CD8-positive, alpha-beta memory T cell (primary cell): ENCODE results near the gene NHS. TPM values are rescaled to one million over a fixed set of nuclear protein-coding genes. Genes with fewer than 3 reads are reported as not detected.

Experiments used
- CTCF ChIA-PET: fragments of 350-600 bp; sonication (Branson Sonifier 250); formaldehyde crosslinking; loops from one replicate; lab custom pipeline; 2021; ENCODE audit warnings: antibody characterized with exemption; lab: Charles Lee
- POLR2A ChIA-PET: fragments of 350-600 bp; sonication (Branson Sonifier 250); formaldehyde crosslinking; loops from one replicate; lab custom pipeline; 2021; ENCODE audit warnings: antibody characterized with exemption; lab: Charles Lee
- DNase-seq, 5 donors: peaks; one replicate each; pipeline versions ENCODE4 v3.0.0 to v3.0.0-alpha.2; 2020 to 2022; ENCODE audit warnings: mixed read lengths in 1 of 5
- H3K27ac ChIP-seq: one replicate; pipeline ENCODE4 v1.7.0; 2013; ENCODE audit warnings: low read depth, mild to moderate bottlenecking, low read length, moderate library complexity
- H3K27me3 ChIP-seq: 2 replicates; pipeline ENCODE4 v1.7.0; 2013; ENCODE audit warnings: low read length, mild to moderate bottlenecking; ENCODE audit not compliant: insufficient read depth, poor library complexity, severe bottlenecking
- H3K36me3 ChIP-seq: 2 replicates; pipeline ENCODE4 v1.7.0; 2013; ENCODE audit warnings: mild to moderate bottlenecking, low read length, moderate library complexity; ENCODE audit not compliant: insufficient read depth
- H3K4me1 ChIP-seq: 2 replicates; pipeline ENCODE4 v1.7.0; 2013; ENCODE audit warnings: mild to moderate bottlenecking, low read length, moderate library complexity; ENCODE audit not compliant: insufficient read depth
- H3K4me3 ChIP-seq: 2 replicates; pipeline ENCODE4 v1.7.0; 2013; ENCODE audit warnings: mild to moderate bottlenecking, low read length
- H3K9me3 ChIP-seq: 2 replicates; pipeline ENCODE4 v1.7.0; 2013; ENCODE audit warnings: mild to moderate bottlenecking, low read length
- H3K27ac Mint-ChIP-seq, 8 donors: one replicate each; pipeline ENCODE4 v1.8.0; 2020 to 2021; ENCODE audit warnings: mixed read lengths in 8 of 8, mild to moderate bottlenecking in 6 of 8, inconsistent platforms in 3 of 8, moderate library complexity in 3 of 8
- H3K27me3 Mint-ChIP-seq, 2 donors: one replicate each; pipeline ENCODE4 v1.8.0; 2020 to 2021; ENCODE audit warnings: mixed read lengths in 2 of 2, mild to moderate bottlenecking in 1 of 2, moderate library complexity in 1 of 2
- H3K36me3 Mint-ChIP-seq, 3 donors: one replicate each; pipeline ENCODE4 v1.8.0; 2020 to 2021; ENCODE audit warnings: mixed read lengths in 3 of 3, inconsistent platforms in 1 of 3, mild to moderate bottlenecking in 1 of 3
- H3K4me1 Mint-ChIP-seq, 3 donors: one replicate each; pipeline ENCODE4 v1.8.0; 2020 to 2021; ENCODE audit warnings: mixed read lengths in 3 of 3, inconsistent platforms in 1 of 3, mild to moderate bottlenecking in 1 of 3
- H3K4me3 Mint-ChIP-seq, 7 donors: one replicate each; pipeline ENCODE4 v1.8.0; 2020 to 2021; ENCODE audit warnings: mixed read lengths in 7 of 7, mild to moderate bottlenecking in 6 of 7, moderate library complexity in 4 of 7, inconsistent platforms in 2 of 7
- H3K9me3 Mint-ChIP-seq, 5 donors: one replicate each; pipeline ENCODE4 v1.8.0; 2020 to 2022; ENCODE audit warnings: mixed read lengths in 5 of 5, mild to moderate bottlenecking in 3 of 5, moderate library complexity in 2 of 5, inconsistent platforms in 1 of 5
- polyA plus RNA-seq: library from polyadenylated mRNA; unstranded; fragments of 300-500 nt; fragmentation: Illumina TruSeq; gene quantifications from one replicate; pipeline ENCODE4 v1.2.3, GENCODE V29; 2021
- total RNA-seq, 2 experiments: library from RNA; stranded (reverse); gene quantifications; one replicate each; pipeline ENCODE4 v1.2.3, GENCODE V29; 2021

Gene NHS
- total and polyA plus RNA-seq, 3 experiments from 2014 or later = 9.6 to 11.3 TPM; not detected in 1

- H3K4me3 Mint-ChIP-seq = no peak overlapping the region
- no peaks in the 10 kb centered on the region for H3K4me1 ChIP-seq
- H3K27ac ChIP-seq = no peak overlapping the region
- ChIA-PET CTCF (no interaction called here), POLR2A (no interaction called here)
- H3K36me3 Mint-ChIP-seq = no peaks in the 10 kb centered on the region
- no peaks in the 10 kb centered on the region for H3K27me3 ChIP-seq
- H3K4me1 Mint-ChIP-seq = no peaks in the 10 kb centered on the region
- no peak overlapping the region for H3K4me3 ChIP-seq
- no peaks in the 10 kb centered on the region for H3K36me3 ChIP-seq
- H3K27ac Mint-ChIP-seq = no peak overlapping the region
- peaks cover 0 to 6% (median 0%) of the 10 kb centered on the region in 5 donors for H3K9me3 Mint-ChIP-seq
- peaks cover 0 to 11% of the 10 kb centered on the region in 2 donors for H3K27me3 Mint-ChIP-seq
- DNase-seq = no peak
- H3K9me3 ChIP-seq = no peaks in the 10 kb centered on the region
Observed at GRCh38 chrX:17485391-17485790, 110.4 kb downstream of the NHS start.

GRCh38 chrX:17488036-17488435 lies 113.0 kb downstream of the NHS start:
- Mint-ChIP-seq H3K27ac (no peak overlapping the region), H3K36me3 (no peaks in the 10 kb centered on the region), H3K4me3 (no peak overlapping the region), H3K9me3 (peaks cover 0 to 9% (median 6%) of the 10 kb centered on the region in 5 donors), H3K4me1 (no peaks in the 10 kb centered on the region), H3K27me3 (peaks cover 0 to 11% of the 10 kb centered on the region in 2 donors)
- CTCF ChIA-PET = no interaction called here
- Histone ChIP-seq H3K27me3 (no peaks in the 10 kb centered on the region), H3K9me3 (no peaks in the 10 kb centered on the region), H3K4me1 (no peaks in the 10 kb centered on the region), H3K27ac (no peak overlapping the region), H3K4me3 (no peak overlapping the region), H3K36me3 (no peaks in the 10 kb centered on the region)
- no peak for DNase-seq
- POLR2A ChIA-PET = no interaction called here

- no peaks in the 10 kb centered on the region for H3K36me3 ChIP-seq
- POLR2A ChIA-PET = no interaction called here
- H3K4me3 ChIP-seq = no peak overlapping the region
- peaks cover 0 to 9% (median 5%) of the 10 kb centered on the region in 5 donors for H3K9me3 Mint-ChIP-seq
- no peak overlapping the region for H3K4me3 Mint-ChIP-seq
- no peaks in the 10 kb centered on the region for H3K9me3 ChIP-seq
- no peaks in the 10 kb centered on the region for H3K4me1 ChIP-seq
- no peaks in the 10 kb centered on the region for H3K27me3 ChIP-seq
- CTCF ChIA-PET = no interaction called here
- H3K36me3 Mint-ChIP-seq = no peaks in the 10 kb centered on the region
- DNase-seq = no peak
- H3K27ac ChIP-seq = no peak overlapping the region
- no peak overlapping the region for H3K27ac Mint-ChIP-seq
- peaks cover 0 to 5% of the 10 kb centered on the region in 2 donors for H3K27me3 Mint-ChIP-seq
- no peaks in the 10 kb centered on the region for H3K4me1 Mint-ChIP-seq
Observed at GRCh38 chrX:17494216-17494615, 119.2 kb downstream of the NHS start.

GRCh38 chrX:17495052-17495451 lies 120.1 kb downstream of the NHS start:
- Histone ChIP-seq H3K36me3 (no peaks in the 10 kb centered on the region), H3K9me3 (no peaks in the 10 kb centered on the region), H3K27ac (no peak overlapping the region), H3K27me3 (no peaks in the 10 kb centered on the region), H3K4me1 (no peaks in the 10 kb centered on the region), H3K4me3 (no peak overlapping the region)
- no peaks in the 10 kb centered on the region for H3K36me3 Mint-ChIP-seq
- no peak overlapping the region for H3K4me3 Mint-ChIP-seq
- DNase-seq = no peak
- no peak overlapping the region for H3K27ac Mint-ChIP-seq
- no peaks in the 10 kb centered on the region for H3K4me1 Mint-ChIP-seq
- POLR2A ChIA-PET = no interaction called here
- peaks cover 0 to 6% (median 3%) of the 10 kb centered on the region in 5 donors for H3K9me3 Mint-ChIP-seq
- CTCF ChIA-PET = no interaction called here
- peaks cover 0 to 2% of the 10 kb centered on the region in 2 donors for H3K27me3 Mint-ChIP-seq

GRCh38 chrX:17496407-17496806 lies 121.4 kb downstream of the NHS start:
- ChIA-PET POLR2A (no interaction called here), CTCF (no interaction called here)
- H3K4me1 Mint-ChIP-seq = no peaks in the 10 kb centered on the region
- Histone ChIP-seq H3K27me3 (no peaks in the 10 kb centered on the region), H3K9me3 (no peaks in the 10 kb centered on the region), H3K36me3 (no peaks in the 10 kb centered on the region), H3K4me3 (no peak overlapping the region), H3K4me1 (no peaks in the 10 kb centered on the region), H3K27ac (no peak overlapping the region)
- no peak overlapping the region for H3K27ac Mint-ChIP-seq
- H3K36me3 Mint-ChIP-seq = no peaks in the 10 kb centered on the region
- H3K4me3 Mint-ChIP-seq = no peak overlapping the region
- peaks cover 0 to 3% (median 0%) of the 10 kb centered on the region in 5 donors for H3K9me3 Mint-ChIP-seq
- DNase-seq = no peak
- H3K27me3 Mint-ChIP-seq = peaks cover 0 to 2% of the 10 kb centered on the region in 2 donors

- H3K27me3 Mint-ChIP-seq = peaks cover 0 to 2% of the 10 kb centered on the region in 2 donors
- H3K36me3 ChIP-seq = no peaks in the 10 kb centered on the region
- H3K9me3 ChIP-seq = no peaks in the 10 kb centered on the region
- no peaks in the 10 kb centered on the region for H3K4me1 Mint-ChIP-seq
- ChIA-PET POLR2A (no interaction called here), CTCF (no interaction called here)
- no peak overlapping the region for H3K4me3 Mint-ChIP-seq
- peaks cover 0 to 2% (median 0%) of the 10 kb centered on the region in 5 donors for H3K9me3 Mint-ChIP-seq
- no peak for DNase-seq
- H3K27ac Mint-ChIP-seq = no peak overlapping the region
- no peak overlapping the region for H3K4me3 ChIP-seq
- no peaks in the 10 kb centered on the region for H3K27me3 ChIP-seq
- no peaks in the 10 kb centered on the region for H3K4me1 ChIP-seq
- no peak overlapping the region for H3K27ac ChIP-seq
- no peaks in the 10 kb centered on the region for H3K36me3 Mint-ChIP-seq
Observed at GRCh38 chrX:17497193-17497592, 122.2 kb downstream of the NHS start.

- no peak overlapping the region for H3K27ac Mint-ChIP-seq
- no peak for DNase-seq
- no peaks in the 10 kb centered on the region for H3K36me3 ChIP-seq
- H3K4me3 Mint-ChIP-seq = no peak overlapping the region
- H3K4me1 ChIP-seq = no peaks in the 10 kb centered on the region
- H3K4me3 ChIP-seq = no peak overlapping the region
- no peaks in the 10 kb centered on the region for H3K9me3 ChIP-seq
- ChIA-PET POLR2A (no interaction called here), CTCF (no interaction called here)
- peaks cover 0 to 3% (median 0%) of the 10 kb centered on the region in 5 donors for H3K9me3 Mint-ChIP-seq
- H3K27ac ChIP-seq = no peak overlapping the region
- peaks cover 0 to 2% of the 10 kb centered on the region in 2 donors for H3K27me3 Mint-ChIP-seq
- H3K4me1 Mint-ChIP-seq = no peaks in the 10 kb centered on the region
- no peaks in the 10 kb centered on the region for H3K36me3 Mint-ChIP-seq
- no peaks in the 10 kb centered on the region for H3K27me3 ChIP-seq
Observed at GRCh38 chrX:17499512-17499911, 124.5 kb downstream of the NHS start.

- Mint-ChIP-seq H3K9me3 (peaks cover 0 to 3% (median 0%) of the 10 kb centered on the region in 5 donors), H3K27ac (no peak overlapping the region), H3K4me1 (no peaks in the 10 kb centered on the region), H3K27me3 (peaks cover 0 to 2% of the 10 kb centered on the region in 2 donors), H3K4me3 (no peak overlapping the region), H3K36me3 (no peaks in the 10 kb centered on the region)
- Histone ChIP-seq H3K27ac (no peak overlapping the region), H3K27me3 (no peaks in the 10 kb centered on the region), H3K4me3 (no peak overlapping the region), H3K9me3 (no peaks in the 10 kb centered on the region), H3K36me3 (no peaks in the 10 kb centered on the region), H3K4me1 (no peaks in the 10 kb centered on the region)
- DNase-seq = no peak
- CTCF ChIA-PET = no interaction called here
- POLR2A ChIA-PET = no interaction called here
Observed at GRCh38 chrX:17500145-17500579, 125.2 kb downstream of the NHS start.
